GM19463 (cell line): ENCODE data around the gene HSFY2.
"Not testable (repeated sequence)": the region's sequence is repeated elsewhere in the genome, so short reads cannot be mapped to it uniquely, and the experiment has no call there.

Experiments used
- ATAC-seq: cut with Tn5 transposase; IDR thresholded peaks from one replicate; pipeline ENCODE4 v1.9.1; 2021; ENCODE audit warnings: mild to moderate bottlenecking, moderate library complexity; ENCODE audit not compliant: unreplicated experiment

The HSFY2 gene

GRCh38 chrY:18773635-18774034 is at the start of gene HSFY2:
TSS of gene HSFY2 (minus strand) at chrY:18773735. CDS start at chrY:18773618, 117 bp downstream.
- ATAC-seq: not testable (repeated sequence)

DNA sequence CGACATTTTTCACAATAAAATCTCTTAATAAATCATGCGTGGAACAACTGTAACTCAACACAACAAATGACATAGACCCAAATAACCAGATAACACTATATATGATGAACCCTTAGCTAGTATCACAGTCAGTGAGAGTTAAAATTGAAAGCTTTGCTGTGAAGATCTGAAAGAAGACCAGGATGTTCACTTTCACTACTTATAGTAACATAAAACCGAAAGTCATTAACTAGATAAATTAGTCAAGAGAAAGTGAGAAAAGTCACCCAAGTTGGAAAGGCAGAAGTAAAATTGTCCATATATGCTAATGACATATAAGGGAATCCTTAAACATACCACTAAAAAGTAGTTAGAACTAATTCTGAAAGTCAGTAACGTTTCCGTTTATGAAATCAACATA is 42.2 kb upstream of the HSFY2 start:
- ATAC-seq: not testable (repeated sequence)

DNA sequence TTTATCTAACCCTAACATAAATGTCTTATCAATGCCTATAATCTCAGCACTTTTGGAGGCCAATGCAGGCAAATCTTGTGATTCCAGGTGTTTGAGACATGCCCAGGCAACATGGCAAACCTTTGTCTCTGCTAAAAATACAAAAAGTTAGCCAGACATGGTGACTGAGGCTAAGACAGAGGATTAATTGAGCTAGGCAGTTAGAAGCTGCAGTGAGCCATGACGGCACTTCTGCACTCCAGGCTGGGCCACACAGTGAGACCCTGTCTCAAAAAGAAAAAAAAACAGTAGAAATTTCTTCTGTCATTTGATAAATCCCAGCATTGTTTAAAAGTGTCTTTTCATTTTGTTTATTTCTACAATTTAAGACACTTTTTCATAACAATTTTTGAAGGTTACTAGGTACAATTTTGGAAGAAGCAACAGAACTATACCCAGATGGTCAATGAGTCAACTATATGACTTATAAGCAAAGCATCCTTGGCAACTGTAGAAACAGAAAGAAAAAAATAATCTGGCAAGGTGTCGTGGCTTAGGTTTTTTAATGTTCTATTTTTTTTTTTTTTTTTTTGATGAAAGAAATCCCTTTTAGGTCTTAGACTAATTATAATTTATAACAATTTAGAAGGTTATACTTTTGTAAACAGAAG is 15.3 kb upstream of the HSFY2 start:
- not testable (repeated sequence) for ATAC-seq

- ATAC-seq: not testable (repeated sequence)
These were observed 19.5 kb downstream of the HSFY2 start for GRCh38 chrY:18754077-18754476.

- not testable (repeated sequence) for ATAC-seq
These were observed 20.3 kb downstream of the HSFY2 start for GRCh38 chrY:18753133-18753815.

- not testable (repeated sequence) for ATAC-seq
These were observed 49.8 kb downstream of the HSFY2 start for GRCh38 chrY:18723714-18724113.
